Aorta (tissue), 5 donors: Measurements from ENCODE around the gene ATOSB. TPM values are rescaled to one million over a fixed set of nuclear protein-coding genes. Genes with fewer than 3 reads are reported as not detected.
A peak's percentile ranks its signal among the peaks of the same experiment; 100 is the strongest.

Experiments
- ATAC-seq: fragments of 200-7000 bp; cut with Tn5 transposase; one replicate; pipeline ENCODE4 v1.9.1; 2022; ENCODE audit warnings: moderate library complexity; ENCODE audit not compliant: low FRiP score
- DNase-seq, 2 donors: peaks; one replicate each; pipeline ENCODE4 v3.0.0-alpha.2; 2020
- H3K27ac ChIP-seq, 2 donors: one replicate each; pipeline ENCODE4 v1.5.1; 2013; ENCODE audit warnings: low read length in 2 of 2, mild to moderate bottlenecking in 2 of 2, moderate library complexity in 2 of 2, control low read depth in 1 of 2, inconsistent platforms in 1 of 2, low read depth in 1 of 2
- H3K27me3 ChIP-seq, 2 donors: one replicate each; pipeline ENCODE4 v1.6.1; 2013; ENCODE audit warnings: control low read depth in 1 of 2, low read length in 1 of 2, mild to moderate bottlenecking in 1 of 2, moderate library complexity in 1 of 2; ENCODE audit not compliant: insufficient read depth in 2 of 2, control insufficient read depth in 1 of 2
- H3K36me3 ChIP-seq, 2 donors: one replicate each; pipeline ENCODE4 v1.6.1; 2013; ENCODE audit warnings: control low read depth in 1 of 2, low read length in 1 of 2, mild to moderate bottlenecking in 1 of 2; ENCODE audit not compliant: insufficient read depth in 2 of 2, control insufficient read depth in 1 of 2
- H3K4me1 ChIP-seq, 2 donors: one replicate each; pipeline ENCODE4 v1.6.1; 2013; ENCODE audit warnings: low read length in 2 of 2, control low read depth in 1 of 2, mild to moderate bottlenecking in 1 of 2, moderate library complexity in 1 of 2; ENCODE audit not compliant: insufficient read depth in 2 of 2, control insufficient read depth in 1 of 2
- H3K4me3 ChIP-seq, 2 donors: one replicate each; pipeline ENCODE4 v1.5.1; 2013; ENCODE audit warnings: low read length in 2 of 2, control low read depth in 1 of 2, mild to moderate bottlenecking in 1 of 2
- H3K9me3 ChIP-seq: one replicate; pipeline ENCODE4 v1.6.1; 2013; ENCODE audit warnings: mild to moderate bottlenecking, low read length; ENCODE audit not compliant: control insufficient read depth
- WGBS, 2 donors: extraction: QIAGEN DNeasy Blood & Tissue Kit; methylation state at CpG; one replicate each; pipeline ENCODE4 v1.1.7; 2013; 5-methylcytosine and 5-hydroxymethylcytosine counted together
- intact Hi-C, 2 donors: fragments of 100-400 bp; cut with DNase I; formaldehyde crosslinking; loops; one replicate each; pipeline versions ENCODE4 v1.14.2 to v1.15.0; 2022
- polyA plus RNA-seq, 2 donors: library from polyadenylated mRNA; stranded (reverse); fragments of 200-250 nt; gene quantifications; one replicate each; pipeline ENCODE4 v1.2.3, GENCODE V29; 2013
- total RNA-seq, 2 donors: library from RNA; stranded (reverse); fragmentation: NEBNext Ultra II Directional; extraction: Animal tissue kit (Norgen Biotek cat#: 25700); gene quantifications; one replicate each; pipeline ENCODE4 v1.2.1, GENCODE V29; 2021
- donor health status: healthy with polysubstance abuse.
- donor health status: Bipolar disorder and iron deficiency.
- donor health status: DM: no; HTN: no; CAD: no.
- donor health status: DM: no; HTN: no; CAD: no.
- donor health status: DM: yes; HTN: yes; CAD: no.

ATOSB gene
- total and polyA plus RNA-seq, 4 donors, result 11.8 to 34.0 (median 27.5) TPM

GRCh38 chr9:35102769-35103659 is 12.6 kb downstream of the ATOSB start, which contains the start of gene STOML2:
TSS of gene STOML2 (minus strand) at chr9:35103131. CDS start at chr9:35103094, 37 bp downstream.
- Histone ChIP-seq H3K27me3 (no peaks in the 10 kb centered on the region), H3K27ac (peak within 1 kb of the TSS in 1 of 2 donors; percentile 65), H3K4me3 (peak within 1 kb of the TSS; percentile 59 to 62), H3K36me3 (peaks cover 0 to 6% of the 10 kb centered on the region in 2 donors), H3K9me3 (no peaks in the 10 kb centered on the region), H3K4me1 (no peaks in the 10 kb centered on the region)
- ATAC-seq, result peak; percentile 96
- peak; percentile 96 to 97 for DNase-seq
- WGBS, 2 donors, result 1% methylated on average over 57 of the region's 57 CpGs
- intact Hi-C loops, result no loop called here

- H3K9me3 ChIP-seq, result no peaks in the 10 kb centered on the region
- ATAC-seq (peak; percentile 13), DNase-seq (peak; percentile 44 to 78)
- H3K27ac ChIP-seq, result peak overlapping the region in 1 of 2 donors; percentile 65
- intact Hi-C loops, result no loop called here
- no peaks in the 10 kb centered on the region for H3K27me3 ChIP-seq
- H3K4me3 ChIP-seq, result peak overlapping the region; percentile 59 to 62
- 3% methylated on average over 10 of the region's 10 CpGs for WGBS, 2 donors
- H3K4me1 ChIP-seq, result no peaks in the 10 kb centered on the region
- peaks cover 0 to 6% of the 10 kb centered on the region in 2 donors for H3K36me3 ChIP-seq
Observed at GRCh38 chr9:35102465-35102768, 13.2 kb downstream of the ATOSB start.

- intact Hi-C loops, result loop anchor here (5.0 to 10.0 kb wide), 2 partner anchors 110 to 203 kb away; partner anchors contain the start of gene DNAJB5 (in 1 of the 2)
- H3K27ac ChIP-seq, result no peak overlapping the region
- ATAC-seq (no peak), DNase-seq (no peak)
- peaks cover 0 to 2% of the 10 kb centered on the region in 2 donors for H3K36me3 ChIP-seq
- WGBS, 2 donors, result 86 to 90% methylated on average over 3 of the region's 3 CpGs
- no peaks in the 10 kb centered on the region for H3K27me3 ChIP-seq
- H3K9me3 ChIP-seq, result no peaks in the 10 kb centered on the region
- H3K4me3 ChIP-seq, result no peak overlapping the region
- H3K4me1 ChIP-seq, result no peaks in the 10 kb centered on the region
Observed at GRCh38 chr9:35097573-35097972, 18.1 kb downstream of the ATOSB start.

- ATAC-seq (peak; percentile 95), DNase-seq (peak; percentile 94 to 96)
- Histone ChIP-seq H3K27me3 (no peaks in the 10 kb centered on the region), H3K27ac (peak within 1 kb of the TSS; percentile 80 to 99), H3K9me3 (no peaks in the 10 kb centered on the region), H3K4me3 (peak within 1 kb of the TSS; percentile 85 to 88), H3K36me3 (peaks cover 0 to 4% of the 10 kb centered on the region in 2 donors), H3K4me1 (no peaks in the 10 kb centered on the region)
- intact Hi-C loops, result loop anchor here (5.0 to 10.0 kb wide), 2 partner anchors 109 to 201 kb away; partner anchors contain the start of gene DNAJB5 (in 1 of the 2)
- WGBS, 2 donors, result 1% methylated on average over 53 of the region's 53 CpGs
Observed at GRCh38 chr9:35096035-35096849, 19.4 kb downstream of the ATOSB start, which contains the start of gene PIGO. TSS of gene PIGO (minus strand) at chr9:35096591. CDS start at chr9:35095565, 1,026 bp downstream.

GRCh38 chr9:35091536-35091935 is 24.1 kb downstream of the ATOSB start:
- DNase-seq, result no peak
- no peak for ATAC-seq
- Histone ChIP-seq H3K36me3 (peaks cover 0 to 6% of the 10 kb centered on the region in 2 donors), H3K27ac (no peak overlapping the region), H3K4me3 (no peak overlapping the region), H3K9me3 (no peaks in the 10 kb centered on the region), H3K27me3 (no peaks in the 10 kb centered on the region), H3K4me1 (no peaks in the 10 kb centered on the region)
- WGBS, 2 donors, result 88 to 92% methylated on average over 17 of the region's 17 CpGs
- intact Hi-C loops, result loop anchor here in 1 of 2 donors (10.0 kb wide), 1 partner anchor 197 kb away; a partner anchor contains a TSS

GRCh38 chr9:35089434-35089833 is 26.2 kb downstream of the ATOSB start:
- Histone ChIP-seq H3K4me3 (no peak overlapping the region), H3K27ac (no peak overlapping the region), H3K9me3 (no peaks in the 10 kb centered on the region), H3K4me1 (no peaks in the 10 kb centered on the region), H3K27me3 (no peaks in the 10 kb centered on the region), H3K36me3 (peaks cover 0 to 6% of the 10 kb centered on the region in 2 donors)
- WGBS, 2 donors, result 94 to 95% methylated on average over 2 of the region's 2 CpGs
- intact Hi-C loops, result no loop called here
- ATAC-seq (no peak), DNase-seq (no peak)

GRCh38 chr9:35085078-35085477 is 30.6 kb downstream of the ATOSB start:
- intact Hi-C loops, result no loop called here
- H3K4me3 ChIP-seq, result no peak overlapping the region
- ATAC-seq, result no peak
- H3K36me3 ChIP-seq, result peaks cover 0 to 3% of the 10 kb centered on the region in 2 donors
- H3K9me3 ChIP-seq, result no peaks in the 10 kb centered on the region
- no peak for DNase-seq
- no peak overlapping the region for H3K27ac ChIP-seq
- 77 to 86% methylated on average over 2 of the region's 2 CpGs for WGBS, 2 donors
- H3K27me3 ChIP-seq, result no peaks in the 10 kb centered on the region
- no peaks in the 10 kb centered on the region for H3K4me1 ChIP-seq
